ENCODE data around the gene FAM50A. TPM values are rescaled to one million over a fixed set of nuclear protein-coding genes. Genes with fewer than 3 reads are reported as not detected.

The FAM50A gene
- total RNA-seq, 1 donor from 2014 or later = 68.8 TPM

- Mint-ChIP-seq H3K9me3 (no peaks in the 10 kb centered on the region), H3K36me3 (ENCODE audit: low read depth) (peaks cover 7% of the 10 kb centered on the region), H3K4me1 (peaks cover 15% of the 10 kb centered on the region), H3K27me3 (ENCODE audit: low read depth) (no peaks in the 10 kb centered on the region), H3K27ac (ENCODE audit: unreplicated experiment) (peak overlapping the region; percentile 92), H3K4me3 (peak overlapping the region; percentile 95)
- no peak for DNase-seq (ENCODE audit: low read depth, low spot score)
- no peak for TF ChIP-seq CTCF (conservative IDR thresholded peaks at IDR 0.05)
Observed at GRCh38 chrX:154437971-154438893, 5.7 kb upstream of the FAM50A start.

GRCh38 chrX:154439841-154440240 is 4.1 kb upstream of the FAM50A start:
- Mint-ChIP-seq H3K9me3 (no peaks in the 10 kb centered on the region), H3K27me3 (ENCODE audit: low read depth) (no peaks in the 10 kb centered on the region), H3K4me3 (peak overlapping the region; percentile 49), H3K27ac (ENCODE audit: unreplicated experiment) (no peak overlapping the region), H3K4me1 (peaks cover 19% of the 10 kb centered on the region), H3K36me3 (ENCODE audit: low read depth) (peaks cover 3% of the 10 kb centered on the region)
- DNase-seq (ENCODE audit: low read depth, low spot score) = no peak
- no peak for TF ChIP-seq CTCF (conservative IDR thresholded peaks at IDR 0.05)

- peaks cover 18% of the 10 kb centered on the region for H3K4me1 Mint-ChIP-seq
- no peaks in the 10 kb centered on the region for H3K27me3 Mint-ChIP-seq (ENCODE audit: low read depth)
- TF ChIP-seq CTCF (conservative IDR thresholded peaks at IDR 0.05) = no peak
- peak overlapping the region; percentile 23 for H3K4me3 Mint-ChIP-seq
- DNase-seq (ENCODE audit: low read depth, low spot score) = no peak
- no peaks in the 10 kb centered on the region for H3K9me3 Mint-ChIP-seq
- H3K36me3 Mint-ChIP-seq (ENCODE audit: low read depth) = peaks cover 3% of the 10 kb centered on the region
- H3K27ac Mint-ChIP-seq (ENCODE audit: unreplicated experiment) = no peak overlapping the region
Observed at GRCh38 chrX:154440623-154441357, 3.2 kb upstream of the FAM50A start.

GRCh38 chrX:154441564-154441963 is 2.4 kb upstream of the FAM50A start:
- Mint-ChIP-seq H3K4me3 (peak overlapping the region; percentile 83), H3K27me3 (ENCODE audit: low read depth) (no peaks in the 10 kb centered on the region), H3K4me1 (peaks cover 12% of the 10 kb centered on the region), H3K27ac (ENCODE audit: unreplicated experiment) (no peak overlapping the region), H3K9me3 (no peaks in the 10 kb centered on the region), H3K36me3 (ENCODE audit: low read depth) (peaks cover 3% of the 10 kb centered on the region)
- TF ChIP-seq CTCF (conservative IDR thresholded peaks at IDR 0.05) = no peak
- no peak for DNase-seq (ENCODE audit: low read depth, low spot score)

GRCh38 chrX:154441984-154442707 is 1.8 kb upstream of the FAM50A start:
- H3K4me3 Mint-ChIP-seq = peak overlapping the region; percentile 83
- no peak overlapping the region for H3K27ac Mint-ChIP-seq (ENCODE audit: unreplicated experiment)
- peaks cover 12% of the 10 kb centered on the region for H3K4me1 Mint-ChIP-seq
- peaks cover 3% of the 10 kb centered on the region for H3K36me3 Mint-ChIP-seq (ENCODE audit: low read depth)
- no peak for TF ChIP-seq CTCF (conservative IDR thresholded peaks at IDR 0.05)
- H3K9me3 Mint-ChIP-seq = no peaks in the 10 kb centered on the region
- DNase-seq (ENCODE audit: low read depth, low spot score) = no peak
- H3K27me3 Mint-ChIP-seq (ENCODE audit: low read depth) = no peaks in the 10 kb centered on the region
